Caki2 (cell line): ENCODE measurements around the gene GRIK2. TPM values are rescaled to one million over a fixed set of nuclear protein-coding genes. Genes with fewer than 3 reads are reported as not detected.
A peak's percentile ranks its signal among the peaks of the same experiment; 100 is the strongest.

Experiments used
- DNase-seq: peaks from one replicate; pipeline ENCODE4 v3.0.0-alpha.2; 2015; ENCODE audit warnings: low read depth
- in situ Hi-C: cut with HindIII; loops from 2 replicates; pipeline ENCODE4 v1.10.0; 2016; ENCODE audit warnings: low sequenced_read_pairs, low pct_unique_long_range_greater_than_20kb, mixed read lengths
- total RNA-seq: library from RNA; depleted of rRNA; stranded (reverse); fragments of >200 nt; shearing (Covaris generic); gene quantifications from 2 replicates; pipeline ENCODE4 v1.2.3, GENCODE V29; 2014; ENCODE audit warnings: low replicate concordance

Gene GRIK2
- total RNA-seq, 1 experiment from 2014 or later: 0.03 TPM

- no peak for DNase-seq
- in situ Hi-C loops: no loop called here
Measured at GRCh38 chr6:101853231-101854085, 459.9 kb downstream of the GRIK2 start.

DNA sequence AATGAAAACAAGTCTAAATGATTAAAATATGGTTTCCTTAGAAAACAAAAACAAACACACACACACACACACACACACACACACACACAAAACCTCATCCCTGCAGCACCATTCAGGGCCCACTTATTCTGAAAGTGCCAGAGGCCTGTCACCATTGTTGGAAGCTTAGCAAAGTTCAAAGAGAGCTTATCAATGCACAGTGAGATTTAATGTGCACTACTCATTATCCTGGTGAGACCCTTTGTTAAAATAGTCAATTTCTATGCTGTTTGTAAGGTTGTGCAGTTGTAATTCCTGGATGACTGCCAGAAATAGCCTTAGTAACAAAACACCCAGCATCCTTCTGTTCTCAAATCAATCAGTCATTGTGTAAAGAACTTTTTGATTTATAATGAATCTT, 482.9 kb downstream of the GRIK2 start:
- in situ Hi-C loops: no loop called here
- DNase-seq: no peak

GRCh38 chr6:101878554-101879276, 485.2 kb downstream of the GRIK2 start:
- DNase-seq: no peak
- in situ Hi-C loops: no loop called here

- DNase-seq: no peak
- in situ Hi-C loops: no loop called here
Measured at GRCh38 chr6:101879782-101880181, 486.3 kb downstream of the GRIK2 start.

GRCh38 chr6:101883505-101883904, 490.0 kb downstream of the GRIK2 start:
- DNase-seq: no peak
- in situ Hi-C loops: no loop called here

DNA sequence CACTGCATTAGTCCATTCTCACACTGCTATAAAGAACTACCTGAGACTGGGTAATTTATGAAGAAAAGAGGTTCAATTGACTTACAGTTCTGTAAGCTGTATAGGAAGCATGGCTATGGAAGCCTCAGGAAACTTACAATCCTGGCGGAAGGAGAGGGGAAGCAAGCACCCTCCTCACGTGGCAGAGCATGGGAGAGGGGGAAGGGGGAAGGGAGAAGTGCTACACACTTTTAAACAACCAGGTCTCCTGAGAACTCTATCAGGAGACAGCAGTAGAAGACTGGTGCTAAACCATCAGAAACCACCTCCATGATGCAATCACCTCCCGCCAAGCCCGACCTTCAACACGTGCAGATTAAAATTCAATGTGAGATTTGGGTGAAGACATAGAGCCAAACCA, 494.0 kb downstream of the GRIK2 start:
- in situ Hi-C loops: no loop called here
- DNase-seq: no peak

DNA sequence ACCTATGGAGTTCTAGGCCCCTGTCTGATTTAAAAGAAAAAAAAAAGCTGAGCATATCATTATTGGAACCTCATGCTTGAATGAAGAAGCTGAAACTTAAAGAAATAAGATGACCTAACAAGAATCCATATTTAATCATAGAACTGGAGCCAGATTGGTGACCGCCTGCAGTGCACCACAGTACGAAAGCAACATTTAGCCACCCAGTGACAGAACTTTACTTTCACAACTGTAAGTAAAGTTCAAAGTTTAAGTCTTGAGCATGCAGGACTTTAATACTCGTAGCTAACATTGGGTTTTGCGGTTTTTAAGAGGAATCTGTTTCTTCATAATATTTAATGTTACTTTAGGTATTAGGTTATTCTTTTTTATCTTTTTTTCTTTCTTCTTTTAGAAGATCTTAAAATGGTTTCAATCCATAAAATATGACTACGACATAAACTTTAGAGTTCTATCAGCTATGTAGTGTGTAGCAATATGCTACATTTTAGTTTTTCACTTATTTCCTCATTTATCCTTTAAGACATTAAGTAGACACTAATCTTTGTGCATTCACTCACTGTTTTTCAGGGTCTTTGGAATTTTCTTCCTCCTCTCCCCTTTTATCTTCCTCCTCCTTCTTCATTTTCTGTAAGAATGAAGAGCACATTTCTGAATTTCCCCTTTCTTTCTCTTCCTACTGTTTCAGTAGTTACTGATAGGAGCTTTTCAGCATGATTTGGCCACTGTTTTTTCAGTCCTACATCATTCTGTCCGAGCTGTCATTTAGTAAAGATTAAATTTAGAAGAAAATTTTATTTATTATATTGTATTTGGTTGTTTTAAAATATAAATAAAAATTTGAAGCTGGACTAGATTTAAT, 514.1 kb downstream of the GRIK2 start:
- no peak for DNase-seq
- in situ Hi-C loops: no loop called here

- in situ Hi-C loops: no loop called here
- no peak for DNase-seq
Measured at GRCh38 chr6:101909366-101909765, 515.9 kb downstream of the GRIK2 start.

- no peak for DNase-seq
- in situ Hi-C loops: no loop called here
Measured at GRCh38 chr6:101912311-101912710, 518.8 kb downstream of the GRIK2 start.

- in situ Hi-C loops: no loop called here
- DNase-seq: no peak
Measured at GRCh38 chr6:101918471-101918870, 525.0 kb downstream of the GRIK2 start.

DNA sequence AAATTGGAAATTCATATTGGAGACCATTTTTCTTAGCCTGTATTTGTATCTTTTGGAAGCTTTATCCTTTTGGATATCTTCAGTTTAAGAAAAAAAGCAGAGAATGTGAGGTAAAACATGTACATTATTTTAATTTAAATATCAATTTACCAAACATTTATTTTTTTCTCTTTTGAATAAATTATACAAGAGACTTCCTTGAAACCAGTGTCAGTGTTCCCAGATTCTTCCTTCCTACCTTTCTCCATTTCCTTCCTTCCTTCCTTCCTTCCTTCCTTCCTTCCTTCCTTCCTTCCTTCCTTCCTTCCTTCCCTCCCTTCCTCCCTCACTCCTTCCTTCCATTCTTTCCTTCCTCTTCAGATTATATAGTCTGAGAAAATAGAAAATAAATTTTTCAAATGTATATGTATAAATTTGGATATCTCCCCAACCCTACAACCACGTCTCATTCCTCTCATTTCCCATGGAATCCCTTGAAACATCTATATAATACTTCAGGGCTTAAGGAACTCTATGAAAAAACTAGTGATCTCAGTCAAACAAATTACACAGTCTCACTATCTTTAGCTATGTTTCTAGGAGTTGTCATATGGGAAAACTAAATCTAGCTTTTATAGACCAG, 528.4 kb downstream of the GRIK2 start:
- DNase-seq: no peak
- in situ Hi-C loops: no loop called here

DNA sequence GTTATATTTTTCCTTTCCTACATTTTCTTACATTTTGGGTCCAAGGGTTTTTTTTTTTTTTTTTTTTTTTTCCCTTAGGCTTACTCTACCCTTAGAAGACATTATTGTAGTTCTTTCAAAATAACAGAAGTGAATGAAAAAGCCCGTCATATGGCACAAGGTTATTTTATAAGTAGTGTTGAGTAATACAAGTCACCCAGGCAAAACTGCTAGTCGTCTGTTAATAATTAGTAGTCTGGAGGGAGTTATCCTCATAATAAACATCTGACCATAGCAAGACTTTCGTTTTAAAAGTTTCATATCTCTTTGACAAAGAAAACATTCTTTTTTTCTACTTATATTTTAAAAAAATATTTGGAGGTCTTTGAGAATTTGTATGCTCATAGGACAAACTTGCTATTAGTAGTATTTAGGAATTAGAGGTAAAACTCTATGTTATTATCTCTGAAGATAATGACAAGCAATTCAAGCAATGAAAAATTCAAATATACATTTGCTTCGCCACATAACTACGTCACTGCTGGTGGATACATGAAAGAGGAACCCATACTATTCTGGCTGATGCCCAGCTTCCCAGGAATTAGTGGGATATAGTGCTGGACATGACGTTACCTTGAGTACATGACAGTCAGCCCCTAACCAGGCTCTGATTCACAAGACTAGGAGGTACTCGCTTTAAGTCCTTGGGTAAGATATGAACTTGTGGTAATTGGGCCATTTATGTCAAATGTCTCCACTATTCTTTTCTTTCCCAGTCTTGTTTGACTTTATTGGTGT, 532.8 kb downstream of the GRIK2 start:
- peak; percentile 9 for DNase-seq

DNA sequence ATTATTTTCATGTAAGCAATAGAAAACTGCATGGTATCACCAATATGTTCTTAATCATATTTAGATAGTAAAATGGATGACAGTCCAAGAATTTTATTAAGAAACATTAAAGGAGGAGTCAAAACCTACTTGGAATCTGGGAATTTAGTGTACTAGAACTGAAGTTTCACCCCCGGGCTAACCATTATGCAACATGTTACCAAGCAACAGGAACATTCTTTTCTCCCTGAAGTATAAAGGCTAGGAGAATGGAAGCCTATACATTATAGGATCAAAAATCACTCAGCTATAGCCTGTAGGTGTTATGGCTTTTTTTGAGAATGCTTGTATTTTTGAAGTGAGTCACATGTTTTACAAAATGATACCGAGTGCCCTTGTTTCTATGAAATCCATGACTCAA, 538.3 kb downstream of the GRIK2 start:
- no peak for DNase-seq

More for the DNA sequence above, 532.8 kb downstream of the GRIK2 start:
- in situ Hi-C loops: no loop called here

GRCh38 chr6:101932704-101933103, 539.2 kb downstream of the GRIK2 start:
- no peak for DNase-seq
- in situ Hi-C loops: no loop called here

More for the DNA sequence above, 538.3 kb downstream of the GRIK2 start:
- in situ Hi-C loops: no loop called here

- DNase-seq: no peak
- in situ Hi-C loops: no loop called here
Measured at GRCh38 chr6:101935732-101936131, 542.2 kb downstream of the GRIK2 start.

DNA sequence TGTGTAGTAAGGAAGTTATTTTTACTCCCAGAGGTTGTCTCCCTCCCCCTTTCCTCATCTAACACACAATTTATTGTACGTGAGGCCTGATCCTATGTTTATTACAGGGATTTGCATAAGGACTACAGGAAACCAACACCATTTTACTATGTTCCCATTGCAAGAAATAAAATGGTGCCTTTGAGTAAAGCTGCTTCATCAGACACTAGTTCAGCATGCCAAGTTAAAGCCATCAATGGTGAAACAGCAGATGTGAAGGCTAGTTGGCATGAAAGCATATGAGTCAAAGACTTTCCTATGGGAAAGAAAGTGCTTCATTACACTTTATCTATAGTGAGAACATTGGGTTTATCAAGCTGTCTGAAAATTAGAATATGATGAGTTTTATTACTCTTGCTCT, 543.0 kb downstream of the GRIK2 start:
- in situ Hi-C loops: no loop called here
- no peak for DNase-seq

DNA sequence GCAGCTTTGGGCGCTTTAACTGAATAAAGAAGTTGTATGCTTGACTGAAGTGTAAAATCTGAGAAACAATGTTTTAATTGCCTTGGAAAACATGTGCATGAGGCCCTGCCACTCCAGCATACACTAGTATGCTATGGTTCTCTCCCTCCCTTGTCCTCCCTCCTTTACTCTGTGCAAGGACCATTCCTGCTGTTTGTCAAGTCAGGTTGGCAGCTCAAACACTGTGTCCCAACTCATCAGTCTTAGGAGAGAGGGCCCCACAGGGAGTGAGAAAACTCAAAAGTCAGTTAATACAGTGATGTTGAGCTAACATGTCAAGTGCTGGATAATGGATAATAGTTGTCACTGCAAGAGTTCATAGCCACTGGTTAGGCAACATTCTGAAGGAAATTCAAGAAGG, 543.6 kb downstream of the GRIK2 start:
- DNase-seq: no peak
- in situ Hi-C loops: no loop called here

DNA sequence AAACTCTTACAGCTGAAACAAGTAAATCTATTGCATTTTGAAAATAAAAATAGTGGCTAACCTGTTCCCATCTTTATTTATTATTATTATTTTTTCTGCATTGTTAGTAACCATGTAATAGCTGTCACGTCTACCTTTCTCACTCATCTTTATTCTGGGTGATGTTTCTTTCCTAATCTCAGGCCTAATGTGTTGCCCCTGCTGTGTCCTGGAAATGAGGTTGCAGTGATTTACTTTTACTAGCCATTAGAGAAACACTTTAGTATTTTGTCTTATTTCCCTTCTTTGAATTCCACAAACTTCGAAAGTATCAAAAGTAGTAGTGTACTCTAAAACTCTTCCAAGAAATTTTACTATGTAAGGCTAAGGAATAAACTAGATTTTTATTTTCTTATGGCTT, 546.9 kb downstream of the GRIK2 start:
- DNase-seq: no peak
- in situ Hi-C loops: no loop called here
